GM18858 (cell line): Measurements from ENCODE around the gene GPC6.

Experiments
- ATAC-seq: cut with Tn5 transposase; IDR thresholded peaks from one replicate; pipeline ENCODE4 v1.9.1; 2021; ENCODE audit not compliant: unreplicated experiment

The GPC6 gene

GRCh38 chr13:94366677-94367076 lies 1140.1 kb downstream of the GPC6 start:
- ATAC-seq: no peak

- no peak for ATAC-seq
Measured at GRCh38 chr13:94369972-94370436, 1143.4 kb downstream of the GPC6 start.

- no peak for ATAC-seq
Measured at GRCh38 chr13:94371855-94372254, 1145.2 kb downstream of the GPC6 start.

GRCh38 chr13:94382517-94382916 lies 1155.9 kb downstream of the GPC6 start:
- ATAC-seq: no peak

- no peak for ATAC-seq
Measured at GRCh38 chr13:94382960-94383359, 1156.4 kb downstream of the GPC6 start.

- no peak for ATAC-seq
Measured at GRCh38 chr13:94384231-94384905, 1157.8 kb downstream of the GPC6 start.

GRCh38 chr13:94387047-94387446 lies 1160.4 kb downstream of the GPC6 start:
- no peak for ATAC-seq

- ATAC-seq: no peak
Measured at GRCh38 chr13:94389604-94390351, 1163.2 kb downstream of the GPC6 start.

GRCh38 chr13:94390881-94391280 lies 1164.3 kb downstream of the GPC6 start:
- ATAC-seq: no peak

GRCh38 chr13:94394723-94395122 lies 1168.1 kb downstream of the GPC6 start:
- ATAC-seq: no peak

- ATAC-seq: no peak
Measured at GRCh38 chr13:94395860-94396259, 1169.3 kb downstream of the GPC6 start.

- ATAC-seq: no peak
Measured at GRCh38 chr13:94399812-94400211, 1173.2 kb downstream of the GPC6 start.

- no peak for ATAC-seq
Measured at GRCh38 chr13:94400874-94401273, 1174.3 kb downstream of the GPC6 start.

- no peak for ATAC-seq
Measured at GRCh38 chr13:94408314-94409036, 1181.9 kb downstream of the GPC6 start.

GRCh38 chr13:94411747-94412146 lies 1185.1 kb downstream of the GPC6 start:
- no peak for ATAC-seq

- no peak for ATAC-seq
Measured at GRCh38 chr13:94412870-94413597, 1186.4 kb downstream of the GPC6 start.

- ATAC-seq: no peak
Measured at GRCh38 chr13:94413598-94413944, 1187.0 kb downstream of the GPC6 start.

GRCh38 chr13:94414141-94414540 lies 1187.5 kb downstream of the GPC6 start:
- ATAC-seq: no peak

- no peak for ATAC-seq
Measured at GRCh38 chr13:94414708-94415107, 1188.1 kb downstream of the GPC6 start.

- no peak for ATAC-seq
Measured at GRCh38 chr13:94415500-94416237, 1189.1 kb downstream of the GPC6 start.
